SK-N-SH (cell line): Measurements from ENCODE around the gene PDIA3.

Experiments used
- CTCF ChIP-seq: fragments of 200-600 bp; sonication (generic); IDR thresholded peaks from 2 replicates; pipeline ENCODE4 v1.6.1; 2017; ENCODE audit warnings: antibody characterized with exemption, mild to moderate bottlenecking, moderate library complexity
- EP300 ChIP-seq, 2 experiments: IDR thresholded peaks; 2 replicates each; pipeline versions ENCODE4 v1.4.0 to v1.6.1; 2012; ENCODE audit warnings: borderline replicate concordance in 1 of 2, low read depth in 1 of 2, low read length in 1 of 2
- GATA2 ChIP-seq: sonication (generic); formaldehyde crosslinking; IDR thresholded peaks from 2 replicates; pipeline ENCODE4 v1.5.0; 2020; ENCODE audit warnings: mild to moderate bottlenecking, missing genetic modification reagents
- IRF3 ChIP-seq: fragments of 150-350 bp; IDR thresholded peaks from 2 replicates; pipeline ENCODE4 v1.6.1; 2016; ENCODE audit warnings: mild to moderate bottlenecking, low read depth, low read length
- MXI1 ChIP-seq: IDR thresholded peaks from 2 replicates; pipeline ENCODE4 v1.6.1; 2012; ENCODE audit warnings: mild to moderate bottlenecking, low read depth, low read length, improper control_type of control experiment
- NFIC ChIP-seq: IDR thresholded peaks from 2 replicates; pipeline ENCODE4 v1.4.0; 2012; ENCODE audit warnings: borderline replicate concordance
- POLR2AphosphoS5 ChIP-seq: IDR thresholded peaks from 2 replicates; pipeline ENCODE4 v1.6.1; 2012; ENCODE audit warnings: low read depth, low read length
- REST ChIP-seq: IDR thresholded peaks from 2 replicates; pipeline ENCODE4 v1.6.1; 2012; ENCODE audit warnings: mild to moderate bottlenecking, low read depth, low read length, moderate library complexity
- SIN3A ChIP-seq: IDR thresholded peaks from 2 replicates; pipeline ENCODE4 v1.6.1; 2012; ENCODE audit warnings: low read depth, mild to moderate bottlenecking, low read length, moderate library complexity, borderline replicate concordance
- SMC3 ChIP-seq: IDR thresholded peaks from 2 replicates; pipeline ENCODE4 v1.6.1; 2012; ENCODE audit warnings: low read depth, low read length, improper control_type of control experiment
- TAF1 ChIP-seq: IDR thresholded peaks from 2 replicates; pipeline ENCODE4 v1.6.1; 2012; ENCODE audit warnings: low read depth, mild to moderate bottlenecking, low read length, moderate library complexity, borderline replicate concordance
- YY1 ChIP-seq: IDR thresholded peaks from 2 replicates; pipeline ENCODE4 v1.4.0; 2012; ENCODE audit warnings: low read depth, mild to moderate bottlenecking
- ZBTB33 ChIP-seq: IDR thresholded peaks from 2 replicates; pipeline ENCODE4 v1.4.0; 2012; ENCODE audit warnings: low read depth, borderline replicate concordance

- TF ChIP-seq GATA2 (CRISPR knock-in tag), result no peak
- no peak for TF ChIP-seq ZBTB33
- TF ChIP-seq CTCF, result no peak
- TF ChIP-seq NFIC, result no peak
- no peak for TF ChIP-seq YY1
- TF ChIP-seq REST, result peak; percentile 90
- no peak for TF ChIP-seq EP300 (IDR thresholded peaks at IDR 0.05; ENCODE audit: borderline replicate concordance in 1 of 2, low read depth in 1 of 2, low read length in 1 of 2)
- no peak for TF ChIP-seq POLR2AphosphoS5
- TF ChIP-seq IRF3, result no peak
- no peak for TF ChIP-seq SMC3
- TF ChIP-seq TAF1, result no peak
- no peak for TF ChIP-seq MXI1
- no peak for TF ChIP-seq SIN3A
Observed at GRCh38 chr15:43794269-43795037, 48.2 kb downstream of the PDIA3 start.
